Measurements from ENCODE around the gene CHCT1. TPM values are rescaled to one million over a fixed set of nuclear protein-coding genes. Genes with fewer than 3 reads are reported as not detected.

CHCT1 gene
- total RNA-seq, 1 donor from 2014 or later = not detected

DNA sequence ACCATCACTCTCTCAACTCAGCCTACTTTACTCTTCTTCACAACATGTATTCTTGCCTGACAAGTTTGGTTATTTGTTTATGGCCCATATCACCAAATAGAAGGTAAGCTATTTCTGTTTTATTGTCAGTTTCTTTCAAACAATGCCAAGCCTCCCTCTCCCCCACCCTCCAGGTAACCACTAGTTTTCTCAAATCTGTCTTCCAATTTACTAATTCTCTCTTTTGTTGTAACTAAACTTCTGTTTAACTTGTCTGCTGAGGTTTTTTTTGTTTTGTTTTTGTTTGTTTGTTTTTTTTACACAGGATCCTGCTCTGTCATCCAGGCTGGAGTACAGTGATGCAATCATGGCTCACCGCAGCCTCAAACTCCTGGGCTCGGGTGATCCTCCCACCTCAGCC, 34.9 kb downstream of the CHCT1 start:
- TF ChIP-seq, protein P1, sequence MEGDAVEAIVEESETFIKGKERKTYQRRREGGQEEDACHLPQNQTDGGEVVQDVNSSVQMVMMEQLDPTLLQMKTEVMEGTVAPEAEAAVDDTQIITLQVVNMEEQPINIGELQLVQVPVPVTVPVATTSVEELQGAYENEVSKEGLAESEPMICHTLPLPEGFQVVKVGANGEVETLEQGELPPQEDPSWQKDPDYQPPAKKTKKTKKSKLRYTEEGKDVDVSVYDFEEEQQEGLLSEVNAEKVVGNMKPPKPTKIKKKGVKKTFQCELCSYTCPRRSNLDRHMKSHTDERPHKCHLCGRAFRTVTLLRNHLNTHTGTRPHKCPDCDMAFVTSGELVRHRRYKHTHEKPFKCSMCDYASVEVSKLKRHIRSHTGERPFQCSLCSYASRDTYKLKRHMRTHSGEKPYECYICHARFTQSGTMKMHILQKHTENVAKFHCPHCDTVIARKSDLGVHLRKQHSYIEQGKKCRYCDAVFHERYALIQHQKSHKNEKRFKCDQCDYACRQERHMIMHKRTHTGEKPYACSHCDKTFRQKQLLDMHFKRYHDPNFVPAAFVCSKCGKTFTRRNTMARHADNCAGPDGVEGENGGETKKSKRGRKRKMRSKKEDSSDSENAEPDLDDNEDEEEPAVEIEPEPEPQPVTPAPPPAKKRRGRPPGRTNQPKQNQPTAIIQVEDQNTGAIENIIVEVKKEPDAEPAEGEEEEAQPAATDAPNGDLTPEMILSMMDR (IDR thresholded peaks at IDR 0.05) = no peak
- intact Hi-C loops (cut with DNase I) = no loop called here
- Histone ChIP-seq H3K36me3 (peaks cover 99% of the 10 kb centered on the region), H3K9me3 (no peaks in the 10 kb centered on the region), H3K4me1 (no peaks in the 10 kb centered on the region), H3K27me3 (no peaks in the 10 kb centered on the region), H3K4me3 (no peak overlapping the region), H3K27ac (no peak overlapping the region)
- ATAC-seq = no peak
- no peak for DNase-seq

DNA sequence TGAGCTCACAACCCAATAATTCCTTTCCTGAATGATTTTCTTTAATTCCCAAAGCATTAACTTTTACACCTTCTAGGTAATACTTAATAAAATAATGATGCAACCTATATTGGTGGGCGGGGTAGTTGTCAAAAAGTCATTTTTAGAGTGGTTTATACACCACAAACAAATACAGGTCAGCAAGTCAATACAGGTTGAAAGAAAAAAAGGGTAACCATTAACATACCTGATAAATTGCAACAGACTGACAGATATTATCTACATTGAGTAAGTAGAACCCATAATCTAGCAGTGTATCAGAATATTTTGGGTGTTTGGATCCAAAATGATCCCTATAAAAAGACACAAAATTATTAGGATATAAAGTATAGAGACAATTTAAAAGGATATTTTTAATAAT, 39.3 kb downstream of the CHCT1 start:
- Histone ChIP-seq H3K4me1 (peaks cover 6% of the 10 kb centered on the region), H3K27me3 (no peaks in the 10 kb centered on the region), H3K4me3 (no peak overlapping the region), H3K27ac (no peak overlapping the region), H3K9me3 (no peaks in the 10 kb centered on the region), H3K36me3 (peaks cover 99% of the 10 kb centered on the region)
- TF ChIP-seq, protein P1 (IDR thresholded peaks at IDR 0.05) = no peak
- intact Hi-C loops (cut with DNase I) = no loop called here
- no peak for ATAC-seq
- DNase-seq = no peak

DNA sequence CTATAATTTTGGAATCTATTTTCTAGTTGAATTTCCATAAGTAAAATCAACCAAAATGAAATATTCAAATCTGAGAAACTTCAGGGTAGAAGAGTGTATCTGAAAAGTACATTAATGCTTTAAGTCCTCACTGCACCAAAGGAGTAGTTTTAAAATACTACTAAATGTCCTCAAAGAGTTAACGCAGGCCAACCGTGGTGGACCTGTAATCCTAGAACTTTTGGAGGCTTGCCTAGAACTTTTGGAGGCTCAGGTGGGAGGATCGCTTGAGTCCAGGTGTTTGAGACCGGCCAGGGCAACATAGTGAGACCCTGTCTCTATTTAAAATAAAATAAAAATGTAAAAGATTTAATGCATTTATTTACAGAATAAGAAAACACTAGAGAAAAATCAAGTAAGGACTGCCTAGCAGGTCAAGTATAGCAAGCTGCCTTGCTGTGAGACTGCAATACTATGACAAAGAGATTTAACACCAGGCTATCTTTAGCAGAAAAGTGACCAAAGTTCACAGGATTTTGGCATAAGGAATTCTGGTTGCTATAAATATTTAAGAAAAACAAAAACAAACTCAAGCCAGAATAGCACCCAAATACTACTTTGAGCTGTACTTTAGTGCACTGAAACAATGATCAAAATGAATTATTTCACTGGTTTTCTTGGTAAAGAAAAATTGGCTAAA, 41.0 kb downstream of the CHCT1 start:
- no peaks in the 10 kb centered on the region for H3K9me3 ChIP-seq
- no peak overlapping the region for H3K4me3 ChIP-seq
- H3K27me3 ChIP-seq = no peaks in the 10 kb centered on the region
- intact Hi-C loops (cut with DNase I) = no loop called here
- H3K27ac ChIP-seq = no peak overlapping the region
- ATAC-seq (no peak), DNase-seq (no peak)
- H3K4me1 ChIP-seq = peaks cover 9% of the 10 kb centered on the region
- peaks cover 82% of the 10 kb centered on the region for H3K36me3 ChIP-seq
- TF ChIP-seq, protein P1 (IDR thresholded peaks at IDR 0.05) = no peak

DNA sequence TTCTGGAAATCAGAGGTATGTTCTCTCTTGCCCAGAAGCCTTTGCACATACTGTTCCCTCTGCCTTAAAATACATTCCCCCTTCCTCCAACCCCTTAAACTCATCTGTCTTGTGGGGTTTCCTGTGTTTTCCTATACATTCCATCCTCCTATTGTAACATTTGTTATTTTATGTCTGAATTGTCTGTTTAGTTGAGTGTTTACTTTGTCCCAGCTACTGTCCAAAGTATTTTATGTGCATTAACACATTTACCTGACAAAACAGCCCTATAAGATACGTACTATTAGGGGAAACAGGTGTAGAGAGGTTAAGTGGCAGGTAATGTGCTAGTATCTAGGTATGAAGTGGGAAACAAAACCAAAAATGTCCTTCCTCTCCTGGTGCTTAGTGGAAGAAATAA, 42.1 kb downstream of the CHCT1 start:
- DNase-seq = no peak
- no peaks in the 10 kb centered on the region for H3K27me3 ChIP-seq
- no peak for ATAC-seq
- intact Hi-C loops (cut with DNase I) = no loop called here
- peaks cover 71% of the 10 kb centered on the region for H3K36me3 ChIP-seq
- H3K27ac ChIP-seq = no peak overlapping the region
- peaks cover 17% of the 10 kb centered on the region for H3K4me1 ChIP-seq
- no peak overlapping the region for H3K4me3 ChIP-seq
- no peaks in the 10 kb centered on the region for H3K9me3 ChIP-seq
- TF ChIP-seq, protein P1 (IDR thresholded peaks at IDR 0.05) = no peak

DNA sequence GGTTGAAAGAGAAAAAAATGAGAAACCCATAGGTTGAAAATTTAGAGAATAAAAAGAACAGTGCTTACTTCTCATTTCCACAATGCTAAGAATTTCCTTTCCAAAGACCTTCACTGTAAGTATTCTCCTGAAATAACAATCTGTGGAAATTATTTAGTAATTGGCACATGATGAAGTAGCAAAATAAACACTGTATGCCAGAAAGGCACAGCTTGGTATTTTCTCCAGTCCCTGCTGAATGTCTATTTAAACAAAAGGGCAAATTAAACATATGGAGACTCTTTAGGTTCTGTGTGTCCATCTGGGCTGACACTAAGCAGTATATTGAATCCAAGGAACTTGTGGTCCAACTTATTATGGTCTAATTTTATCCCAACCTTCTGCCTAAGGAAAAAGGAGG, 46.1 kb downstream of the CHCT1 start:
- DNase-seq = no peak
- peaks cover 37% of the 10 kb centered on the region for H3K36me3 ChIP-seq
- intact Hi-C loops (cut with DNase I) = no loop called here
- H3K9me3 ChIP-seq = no peaks in the 10 kb centered on the region
- no peak overlapping the region for H3K27ac ChIP-seq
- H3K4me1 ChIP-seq = peaks cover 25% of the 10 kb centered on the region
- TF ChIP-seq, protein P1 (IDR thresholded peaks at IDR 0.05) = no peak
- no peaks in the 10 kb centered on the region for H3K27me3 ChIP-seq
- no peak for ATAC-seq
- H3K4me3 ChIP-seq = no peak overlapping the region

DNA sequence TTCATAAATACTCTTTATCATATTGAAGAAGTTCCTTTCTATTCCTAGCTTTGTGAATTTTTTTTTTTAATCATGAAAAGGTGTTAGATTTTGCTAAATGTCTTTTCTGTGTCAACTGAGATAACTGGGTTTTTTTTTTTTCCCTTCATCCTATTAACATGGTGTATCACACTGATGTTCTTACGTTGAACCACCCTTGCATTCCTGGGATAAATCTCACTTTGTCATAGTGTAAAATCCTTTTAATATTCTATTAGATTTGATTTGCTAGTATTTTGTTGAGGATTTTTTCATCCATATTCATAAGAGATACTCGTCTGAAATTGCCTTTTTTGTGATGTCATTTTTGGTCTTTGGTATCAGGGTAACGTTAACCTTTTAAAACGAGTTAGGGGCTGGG, 49.2 kb downstream of the CHCT1 start:
- H3K27ac ChIP-seq = no peak overlapping the region
- ATAC-seq (no peak), DNase-seq (no peak)
- H3K36me3 ChIP-seq = peaks cover 29% of the 10 kb centered on the region
- H3K4me3 ChIP-seq = no peak overlapping the region
- intact Hi-C loops (cut with DNase I) = no loop called here
- no peaks in the 10 kb centered on the region for H3K9me3 ChIP-seq
- H3K27me3 ChIP-seq = no peaks in the 10 kb centered on the region
- peaks cover 22% of the 10 kb centered on the region for H3K4me1 ChIP-seq
- TF ChIP-seq, protein P1 (IDR thresholded peaks at IDR 0.05) = no peak
